ENCODE results near the gene SEZ6L2. TPM values are rescaled to one million over a fixed set of nuclear protein-coding genes. Genes with fewer than 3 reads are reported as not detected.

Gene SEZ6L2
- total and polyA plus RNA-seq, 2 experiments from 2014 or later, result 18.0 to 71.9 TPM

DNA sequence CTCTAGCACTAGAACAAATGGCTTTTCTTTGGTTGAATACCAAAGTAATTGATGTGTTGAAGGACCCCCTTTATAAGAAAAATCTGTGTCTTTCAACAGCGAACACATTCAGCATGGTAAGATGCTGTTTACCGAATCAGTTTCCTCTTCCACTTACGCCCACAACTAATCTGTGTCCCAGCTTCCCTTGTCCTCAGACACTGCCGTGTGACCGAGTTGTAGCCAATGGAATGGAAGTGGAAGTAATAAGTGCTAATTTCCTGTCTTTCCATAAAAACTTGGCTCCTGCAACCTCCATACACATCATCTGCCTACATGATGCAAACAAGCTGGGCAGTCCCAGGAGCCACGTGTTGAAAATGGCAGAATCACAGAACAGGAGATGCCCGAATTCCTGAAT is 46.7 kb downstream of the SEZ6L2 start:
- no peaks in the 10 kb centered on the region for H3K9me2 ChIP-seq (ENCODE audit: insufficient read depth)
- Mint-ChIP-seq H3K4me3 (no peak overlapping the region), H3K36me3 (ENCODE audit: low read depth) (no peaks in the 10 kb centered on the region; the same call in 2 of the 3 replicates), H3K27ac (no peak overlapping the region), H3K4me1 (peaks cover 19% of the 10 kb centered on the region), H3K9me3 (no peaks in the 10 kb centered on the region; the same call in 2 of the 3 replicates), H3K27me3 (ENCODE audit: insufficient read depth, low read depth, poor library complexity) (peaks cover 9% of the 10 kb centered on the region)
- ATAC-seq (no peak), DNase-seq (ENCODE audit: low spot score) (no peak)
- no peaks in the 10 kb centered on the region for H3K4me1 ChIP-seq (ENCODE audit: insufficient read depth)
- no peaks in the 10 kb centered on the region for H3K36me3 ChIP-seq (ENCODE audit: insufficient read depth)
- H2AFZ ChIP-seq, result no peak overlapping the region
- no peak overlapping the region for H3K4me3 ChIP-seq
- H4K20me1 ChIP-seq (replicated peaks; ENCODE audit: insufficient read depth), result no peaks in the 10 kb centered on the region
- 0 out of 2 replicates have a peak, but pooled peaks cover 3% of the 10 kb centered on the region for H3F3A ChIP-seq (replicated peaks; ENCODE audit: low read depth)
- H3K4me2 ChIP-seq, result no peak overlapping the region
- TF ChIP-seq JUNB (IDR thresholded peaks at IDR 0.05; ENCODE audit: unreplicated experiment) (no peak), NANOG (IDR thresholded peaks at IDR 0.05; ENCODE audit: borderline replicate concordance) (no peak), CREB1 (CRISPR knock-in tag; IDR thresholded peaks at IDR 0.05; ENCODE audit: low read depth) (no peak), EZH2phosphoT487 (IDR thresholded peaks at IDR 0.05; ENCODE audit: unreplicated experiment) (no peak), POLR2AphosphoS5 (IDR thresholded peaks at IDR 0.05; ENCODE audit: low read depth) (no peak), ZNF114 (CRISPR knock-in tag; IDR thresholded peaks at IDR 0.05) (no peak), STAT1 (IDR thresholded peaks at IDR 0.05; ENCODE audit: unreplicated experiment) (no peak), EZH2 (IDR thresholded peaks at IDR 0.05; ENCODE audit: low read depth, unreplicated experiment) (no peak), ZNF331 (CRISPR knock-in tag; IDR thresholded peaks at IDR 0.05; ENCODE audit: low read depth) (no peak)
- TF ChIP-seq, protein P1, sequence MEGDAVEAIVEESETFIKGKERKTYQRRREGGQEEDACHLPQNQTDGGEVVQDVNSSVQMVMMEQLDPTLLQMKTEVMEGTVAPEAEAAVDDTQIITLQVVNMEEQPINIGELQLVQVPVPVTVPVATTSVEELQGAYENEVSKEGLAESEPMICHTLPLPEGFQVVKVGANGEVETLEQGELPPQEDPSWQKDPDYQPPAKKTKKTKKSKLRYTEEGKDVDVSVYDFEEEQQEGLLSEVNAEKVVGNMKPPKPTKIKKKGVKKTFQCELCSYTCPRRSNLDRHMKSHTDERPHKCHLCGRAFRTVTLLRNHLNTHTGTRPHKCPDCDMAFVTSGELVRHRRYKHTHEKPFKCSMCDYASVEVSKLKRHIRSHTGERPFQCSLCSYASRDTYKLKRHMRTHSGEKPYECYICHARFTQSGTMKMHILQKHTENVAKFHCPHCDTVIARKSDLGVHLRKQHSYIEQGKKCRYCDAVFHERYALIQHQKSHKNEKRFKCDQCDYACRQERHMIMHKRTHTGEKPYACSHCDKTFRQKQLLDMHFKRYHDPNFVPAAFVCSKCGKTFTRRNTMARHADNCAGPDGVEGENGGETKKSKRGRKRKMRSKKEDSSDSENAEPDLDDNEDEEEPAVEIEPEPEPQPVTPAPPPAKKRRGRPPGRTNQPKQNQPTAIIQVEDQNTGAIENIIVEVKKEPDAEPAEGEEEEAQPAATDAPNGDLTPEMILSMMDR (conservative IDR thresholded peaks at IDR 0.05; ENCODE audit: low read depth in 2 of 2), result no peak
- TF ChIP-seq, protein P2, sequence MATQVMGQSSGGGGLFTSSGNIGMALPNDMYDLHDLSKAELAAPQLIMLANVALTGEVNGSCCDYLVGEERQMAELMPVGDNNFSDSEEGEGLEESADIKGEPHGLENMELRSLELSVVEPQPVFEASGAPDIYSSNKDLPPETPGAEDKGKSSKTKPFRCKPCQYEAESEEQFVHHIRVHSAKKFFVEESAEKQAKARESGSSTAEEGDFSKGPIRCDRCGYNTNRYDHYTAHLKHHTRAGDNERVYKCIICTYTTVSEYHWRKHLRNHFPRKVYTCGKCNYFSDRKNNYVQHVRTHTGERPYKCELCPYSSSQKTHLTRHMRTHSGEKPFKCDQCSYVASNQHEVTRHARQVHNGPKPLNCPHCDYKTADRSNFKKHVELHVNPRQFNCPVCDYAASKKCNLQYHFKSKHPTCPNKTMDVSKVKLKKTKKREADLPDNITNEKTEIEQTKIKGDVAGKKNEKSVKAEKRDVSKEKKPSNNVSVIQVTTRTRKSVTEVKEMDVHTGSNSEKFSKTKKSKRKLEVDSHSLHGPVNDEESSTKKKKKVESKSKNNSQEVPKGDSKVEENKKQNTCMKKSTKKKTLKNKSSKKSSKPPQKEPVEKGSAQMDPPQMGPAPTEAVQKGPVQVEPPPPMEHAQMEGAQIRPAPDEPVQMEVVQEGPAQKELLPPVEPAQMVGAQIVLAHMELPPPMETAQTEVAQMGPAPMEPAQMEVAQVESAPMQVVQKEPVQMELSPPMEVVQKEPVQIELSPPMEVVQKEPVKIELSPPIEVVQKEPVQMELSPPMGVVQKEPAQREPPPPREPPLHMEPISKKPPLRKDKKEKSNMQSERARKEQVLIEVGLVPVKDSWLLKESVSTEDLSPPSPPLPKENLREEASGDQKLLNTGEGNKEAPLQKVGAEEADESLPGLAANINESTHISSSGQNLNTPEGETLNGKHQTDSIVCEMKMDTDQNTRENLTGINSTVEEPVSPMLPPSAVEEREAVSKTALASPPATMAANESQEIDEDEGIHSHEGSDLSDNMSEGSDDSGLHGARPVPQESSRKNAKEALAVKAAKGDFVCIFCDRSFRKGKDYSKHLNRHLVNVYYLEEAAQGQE (IDR thresholded peaks at IDR 0.05; ENCODE audit: unreplicated experiment), result no peak
- TF ChIP-seq, protein P3, sequence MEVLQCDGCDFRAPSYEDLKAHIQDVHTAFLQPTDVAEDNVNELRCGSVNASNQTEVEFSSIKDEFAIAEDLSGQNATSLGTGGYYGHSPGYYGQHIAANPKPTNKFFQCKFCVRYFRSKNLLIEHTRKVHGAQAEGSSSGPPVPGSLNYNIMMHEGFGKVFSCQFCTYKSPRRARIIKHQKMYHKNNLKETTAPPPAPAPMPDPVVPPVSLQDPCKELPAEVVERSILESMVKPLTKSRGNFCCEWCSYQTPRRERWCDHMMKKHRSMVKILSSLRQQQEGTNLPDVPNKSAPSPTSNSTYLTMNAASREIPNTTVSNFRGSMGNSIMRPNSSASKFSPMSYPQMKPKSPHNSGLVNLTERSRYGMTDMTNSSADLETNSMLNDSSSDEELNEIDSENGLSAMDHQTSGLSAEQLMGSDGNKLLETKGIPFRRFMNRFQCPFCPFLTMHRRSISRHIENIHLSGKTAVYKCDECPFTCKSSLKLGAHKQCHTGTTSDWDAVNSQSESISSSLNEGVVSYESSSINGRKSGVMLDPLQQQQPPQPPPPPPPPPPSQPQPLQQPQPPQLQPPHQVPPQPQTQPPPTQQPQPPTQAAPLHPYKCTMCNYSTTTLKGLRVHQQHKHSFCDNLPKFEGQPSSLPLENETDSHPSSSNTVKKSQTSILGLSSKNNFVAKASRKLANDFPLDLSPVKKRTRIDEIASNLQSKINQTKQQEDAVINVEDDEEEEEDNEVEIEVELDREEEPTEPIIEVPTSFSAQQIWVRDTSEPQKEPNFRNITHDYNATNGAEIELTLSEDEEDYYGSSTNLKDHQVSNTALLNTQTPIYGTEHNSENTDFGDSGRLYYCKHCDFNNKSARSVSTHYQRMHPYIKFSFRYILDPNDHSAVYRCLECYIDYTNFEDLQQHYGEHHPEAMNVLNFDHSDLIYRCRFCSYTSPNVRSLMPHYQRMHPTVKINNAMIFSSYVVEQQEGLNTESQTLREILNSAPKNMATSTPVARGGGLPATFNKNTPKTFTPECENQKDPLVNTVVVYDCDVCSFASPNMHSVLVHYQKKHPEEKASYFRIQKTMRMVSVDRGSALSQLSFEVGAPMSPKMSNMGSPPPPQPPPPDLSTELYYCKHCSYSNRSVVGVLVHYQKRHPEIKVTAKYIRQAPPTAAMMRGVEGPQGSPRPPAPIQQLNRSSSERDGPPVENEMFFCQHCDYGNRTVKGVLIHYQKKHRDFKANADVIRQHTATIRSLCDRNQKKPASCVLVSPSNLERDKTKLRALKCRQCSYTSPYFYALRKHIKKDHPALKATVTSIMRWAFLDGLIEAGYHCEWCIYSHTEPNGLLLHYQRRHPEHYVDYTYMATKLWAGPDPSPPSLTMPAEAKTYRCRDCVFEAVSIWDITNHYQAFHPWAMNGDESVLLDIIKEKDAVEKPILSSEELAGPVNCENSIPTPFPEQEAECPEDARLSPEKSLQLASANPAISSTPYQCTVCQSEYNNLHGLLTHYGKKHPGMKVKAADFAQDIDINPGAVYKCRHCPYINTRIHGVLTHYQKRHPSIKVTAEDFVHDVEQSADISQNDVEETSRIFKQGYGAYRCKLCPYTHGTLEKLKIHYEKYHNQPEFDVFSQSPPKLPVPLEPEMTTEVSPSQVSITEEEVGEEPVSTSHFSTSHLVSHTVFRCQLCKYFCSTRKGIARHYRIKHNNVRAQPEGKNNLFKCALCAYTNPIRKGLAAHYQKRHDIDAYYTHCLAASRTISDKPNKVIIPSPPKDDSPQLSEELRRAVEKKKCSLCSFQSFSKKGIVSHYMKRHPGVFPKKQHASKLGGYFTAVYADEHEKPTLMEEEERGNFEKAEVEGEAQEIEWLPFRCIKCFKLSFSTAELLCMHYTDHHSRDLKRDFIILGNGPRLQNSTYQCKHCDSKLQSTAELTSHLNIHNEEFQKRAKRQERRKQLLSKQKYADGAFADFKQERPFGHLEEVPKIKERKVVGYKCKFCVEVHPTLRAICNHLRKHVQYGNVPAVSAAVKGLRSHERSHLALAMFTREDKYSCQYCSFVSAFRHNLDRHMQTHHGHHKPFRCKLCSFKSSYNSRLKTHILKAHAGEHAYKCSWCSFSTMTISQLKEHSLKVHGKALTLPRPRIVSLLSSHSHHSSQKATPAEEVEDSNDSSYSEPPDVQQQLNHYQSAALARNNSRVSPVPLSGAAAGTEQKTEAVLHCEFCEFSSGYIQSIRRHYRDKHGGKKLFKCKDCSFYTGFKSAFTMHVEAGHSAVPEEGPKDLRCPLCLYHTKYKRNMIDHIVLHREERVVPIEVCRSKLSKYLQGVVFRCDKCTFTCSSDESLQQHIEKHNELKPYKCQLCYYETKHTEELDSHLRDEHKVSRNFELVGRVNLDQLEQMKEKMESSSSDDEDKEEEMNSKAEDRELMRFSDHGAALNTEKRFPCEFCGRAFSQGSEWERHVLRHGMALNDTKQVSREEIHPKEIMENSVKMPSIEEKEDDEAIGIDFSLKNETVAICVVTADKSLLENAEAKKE (CRISPR knock-in tag; IDR thresholded peaks at IDR 0.05), result no peak
- TF ChIP-seq, protein P4, sequence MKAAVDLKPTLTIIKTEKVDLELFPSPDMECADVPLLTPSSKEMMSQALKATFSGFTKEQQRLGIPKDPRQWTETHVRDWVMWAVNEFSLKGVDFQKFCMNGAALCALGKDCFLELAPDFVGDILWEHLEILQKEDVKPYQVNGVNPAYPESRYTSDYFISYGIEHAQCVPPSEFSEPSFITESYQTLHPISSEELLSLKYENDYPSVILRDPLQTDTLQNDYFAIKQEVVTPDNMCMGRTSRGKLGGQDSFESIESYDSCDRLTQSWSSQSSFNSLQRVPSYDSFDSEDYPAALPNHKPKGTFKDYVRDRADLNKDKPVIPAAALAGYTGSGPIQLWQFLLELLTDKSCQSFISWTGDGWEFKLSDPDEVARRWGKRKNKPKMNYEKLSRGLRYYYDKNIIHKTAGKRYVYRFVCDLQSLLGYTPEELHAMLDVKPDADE (IDR thresholded peaks at IDR 0.05), result no peak
- H3K27ac ChIP-seq (ENCODE audit: low read depth), result no peak overlapping the region
- H3K79me2 ChIP-seq (replicated peaks; ENCODE audit: insufficient read depth), result no peaks in the 10 kb centered on the region
- H3K27me3 ChIP-seq (ENCODE audit: insufficient read depth), result no peaks in the 10 kb centered on the region

All from GM23338 (cell line).